Purkinje cell (primary cell): ENCODE data around the gene UCP3. TPM values are rescaled to one million over a fixed set of nuclear protein-coding genes. Genes with fewer than 3 reads are reported as not detected.

Source experiments
- polyA plus RNA-seq: library from polyadenylated mRNA; unstranded; fragments of >200 nt; fragmentation: Nextera tagmentation; gene quantifications from 2 replicates; pipeline ENCODE4 v1.2.1, GENCODE V29; 2014

UCP3 gene
- 0.58 TPM in 1 of 2 replicates, not detected in the other for polyA plus RNA-seq

GRCh38 chr11:74008373-74009229, at the start of gene UCP3:
Gene UCP3 (minus strand): TSS chr11:74009085. CDS start chr11:74007042, 2,043 bp downstream.

DNA sequence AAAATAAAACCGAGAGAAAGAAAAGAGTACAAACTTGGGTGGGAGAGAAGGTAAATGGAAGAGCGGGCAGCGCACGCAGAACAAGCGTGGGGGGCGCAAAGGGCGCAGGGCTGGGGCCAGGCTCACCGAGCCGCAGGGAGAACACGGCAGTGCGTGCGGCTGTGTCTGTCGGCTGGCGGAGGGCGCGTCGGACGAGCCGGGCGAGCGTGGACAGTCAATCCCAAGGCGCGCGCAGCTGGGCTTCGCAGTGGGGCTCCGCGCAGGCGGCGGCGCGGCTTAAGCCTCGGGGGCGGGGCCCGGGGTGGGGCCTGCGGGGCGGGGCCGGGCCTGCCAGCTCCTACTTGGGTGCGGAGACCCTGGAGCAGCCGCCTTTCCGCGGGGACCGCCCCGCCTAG, 26.3 kb downstream of the UCP3 start, which contains the start of gene UCP2:
Gene UCP2, minus strand, starts transcription at position 249 of the 395 bp plus-strand sequence. CDS start 4,465 bp downstream, outside the sequence.

GRCh38 chr11:73950869-73951710, 57.8 kb downstream of the UCP3 start, which contains the start of gene DNAJB13:
Gene DNAJB13 (plus strand): TSS chr11:73951026. CDS start chr11:73951070, 44 bp downstream.

Other genes with a start within 250 kb of the UCP3 start
- 143 and 177 TPM in 2 replicates for gene RAB6A, start 248.0 kb downstream of the UCP3 start, polyA plus RNA-seq
- gene MRPL48, start 221.2 kb downstream of the UCP3 start, polyA plus RNA-seq = 129 and 141 TPM in 2 replicates
- gene COA4, start 132.2 kb downstream of the UCP3 start, polyA plus RNA-seq = 49.9 and 65.3 TPM in 2 replicates
- gene PAAF1, start 132.1 kb downstream of the UCP3 start, polyA plus RNA-seq = 43.5 and 45.9 TPM in 2 replicates
- not detected in 2 replicates for gene DNAJB13, start 58.1 kb downstream of the UCP3 start, polyA plus RNA-seq
- gene UCP2, start 26.2 kb downstream of the UCP3 start, polyA plus RNA-seq = not detected in 2 replicates
- 5.3 and 6.6 TPM in 2 replicates for gene C2CD3, start 161.9 kb upstream of the UCP3 start, polyA plus RNA-seq
- gene PPME1, start 162.2 kb upstream of the UCP3 start, polyA plus RNA-seq = 34.9 and 37.9 TPM in 2 replicates